Stimulated activated CD8-positive, alpha-beta memory T cell treated with anti-CD3 and anti-CD28 coated beads, Interleukin-7, amount 100 ng/mL, for 24 hours (primary cell): ENCODE measurements around the gene CACNA1D.

Source experiments
- DNase-seq: peaks from one replicate; pipeline ENCODE4 v3.0.0-alpha.2; 2020; ENCODE audit warnings: low read depth

The CACNA1D gene

DNA sequence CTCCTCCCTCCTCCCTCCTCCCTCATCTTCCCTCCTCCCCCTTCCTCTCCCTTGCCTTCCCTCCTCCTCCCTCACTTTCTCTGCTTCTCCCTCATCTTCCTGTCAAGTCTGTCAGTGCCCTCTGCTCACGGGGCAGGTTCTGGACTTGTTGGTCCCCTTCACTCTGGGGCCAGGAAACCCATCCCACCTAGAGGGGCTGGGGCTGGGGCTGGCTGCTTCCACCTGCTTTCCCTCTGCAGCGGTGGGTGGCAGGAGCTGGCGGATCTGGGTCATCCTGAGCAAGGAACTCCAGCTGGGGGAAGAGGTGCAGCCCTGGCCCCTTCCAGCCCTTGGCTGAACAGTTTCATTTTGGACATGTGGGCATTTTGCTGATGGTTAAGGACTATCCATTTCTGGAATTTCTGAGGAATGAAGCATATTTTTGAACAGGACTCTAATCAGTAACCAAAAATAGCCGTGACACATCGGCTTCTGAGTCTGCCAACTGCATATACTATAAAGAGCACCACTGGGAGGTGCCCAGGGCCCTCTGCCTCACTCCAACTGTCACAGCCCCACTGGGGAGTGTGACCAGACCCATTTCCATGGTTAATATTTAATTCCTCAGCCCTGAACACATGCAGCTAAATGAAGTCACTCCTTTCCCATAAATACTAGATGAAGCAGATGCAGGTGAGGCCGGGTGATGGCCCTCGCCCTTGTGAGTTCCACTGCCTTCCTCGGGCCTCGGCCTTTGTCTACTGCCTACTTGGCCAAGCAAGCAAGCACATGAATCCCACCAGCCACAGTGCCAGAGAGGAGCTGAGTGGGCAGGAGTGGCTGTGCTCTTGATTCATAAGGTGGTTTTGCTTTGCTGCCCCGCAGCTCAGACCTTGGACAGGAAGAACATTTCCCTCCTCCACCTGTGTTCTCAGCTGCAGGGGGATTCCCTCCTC, 312.0 kb downstream of the CACNA1D start:
- no peak for DNase-seq

DNA sequence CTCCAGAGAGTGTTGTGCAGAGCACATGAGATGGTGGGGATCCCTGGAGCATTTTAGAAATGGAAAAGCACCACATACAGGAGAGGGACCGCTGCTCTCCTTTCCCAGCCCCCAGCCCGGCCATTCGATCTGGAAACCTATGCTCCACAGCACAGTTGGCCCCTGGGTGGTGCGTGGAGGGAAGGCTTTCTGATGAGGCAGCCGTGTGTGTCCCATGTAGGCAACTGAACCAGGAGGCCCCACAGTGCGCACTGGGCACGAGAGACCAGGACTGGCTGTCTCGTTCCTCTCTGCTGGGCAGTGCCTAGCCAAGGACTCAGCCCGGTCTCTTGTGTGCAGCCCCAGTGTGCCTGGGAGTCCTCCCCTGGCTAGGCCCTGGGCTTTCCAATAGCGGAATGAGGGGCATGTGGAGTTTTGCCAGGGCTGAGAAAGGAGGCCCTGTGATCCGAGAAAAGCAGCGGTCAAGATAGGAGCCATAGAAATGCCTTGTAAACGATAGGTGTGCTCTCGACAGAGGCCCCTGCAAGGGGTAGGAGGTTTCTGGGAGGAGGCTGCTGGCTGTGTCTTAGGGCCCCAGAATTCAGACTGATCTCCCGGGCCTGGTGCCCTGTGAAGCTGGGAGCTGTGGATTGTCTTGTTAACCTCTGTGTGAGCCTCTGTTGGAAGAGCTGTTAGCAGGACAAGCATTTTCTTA, 312.9 kb downstream of the CACNA1D start:
- no peak for DNase-seq

GRCh38 chr3:53808496-53808895, 314.1 kb downstream of the CACNA1D start:
- DNase-seq: no peak

DNA sequence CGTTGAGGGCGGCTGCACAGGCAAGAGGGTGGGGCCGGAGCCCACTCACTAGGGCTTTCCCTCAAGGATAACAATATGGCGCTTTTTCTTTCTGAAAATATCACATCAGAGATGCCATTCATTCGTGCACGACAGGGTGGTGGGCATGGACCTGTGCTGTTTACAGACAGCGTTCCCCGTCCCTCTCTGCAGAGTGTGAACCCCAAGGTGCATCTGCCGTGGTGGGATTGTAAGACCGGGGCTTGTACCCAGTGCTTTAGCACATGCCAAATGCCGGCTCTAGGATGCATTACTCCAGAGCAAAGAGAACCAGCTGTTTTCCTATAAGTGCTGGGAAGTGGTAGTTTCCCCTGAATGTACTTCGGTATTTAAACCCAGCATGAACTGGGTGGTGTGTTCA, 314.9 kb downstream of the CACNA1D start:
- DNase-seq: no peak

DNA sequence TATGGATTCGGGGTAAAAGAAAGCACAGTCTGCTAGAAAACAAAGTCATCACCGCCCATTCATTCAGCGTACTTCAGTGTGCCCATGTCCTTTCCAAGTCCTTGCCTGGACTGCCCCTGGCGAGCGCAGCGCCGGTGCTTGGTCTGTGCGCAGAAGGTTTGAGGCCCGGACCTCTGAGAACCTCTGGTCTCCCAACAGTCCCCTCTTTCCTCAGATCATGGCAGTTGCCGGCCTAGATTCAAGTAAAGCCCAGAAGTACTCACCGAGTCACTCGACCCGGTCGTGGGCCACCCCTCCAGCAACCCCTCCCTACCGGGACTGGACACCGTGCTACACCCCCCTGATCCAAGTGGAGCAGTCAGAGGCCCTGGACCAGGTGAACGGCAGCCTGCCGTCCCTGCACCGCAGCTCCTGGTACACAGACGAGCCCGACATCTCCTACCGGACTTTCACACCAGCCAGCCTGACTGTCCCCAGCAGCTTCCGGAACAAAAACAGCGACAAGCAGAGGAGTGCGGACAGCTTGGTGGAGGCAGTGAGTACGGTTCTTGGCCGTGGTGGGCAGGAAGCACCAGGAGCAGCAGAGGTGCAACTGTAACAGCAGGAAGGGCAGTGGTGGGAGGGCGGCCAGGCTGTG, 315.5 kb downstream of the CACNA1D start:
- no peak for DNase-seq

GRCh38 chr3:53811143-53811927, 316.9 kb downstream of the CACNA1D start:
- no peak for DNase-seq

DNA sequence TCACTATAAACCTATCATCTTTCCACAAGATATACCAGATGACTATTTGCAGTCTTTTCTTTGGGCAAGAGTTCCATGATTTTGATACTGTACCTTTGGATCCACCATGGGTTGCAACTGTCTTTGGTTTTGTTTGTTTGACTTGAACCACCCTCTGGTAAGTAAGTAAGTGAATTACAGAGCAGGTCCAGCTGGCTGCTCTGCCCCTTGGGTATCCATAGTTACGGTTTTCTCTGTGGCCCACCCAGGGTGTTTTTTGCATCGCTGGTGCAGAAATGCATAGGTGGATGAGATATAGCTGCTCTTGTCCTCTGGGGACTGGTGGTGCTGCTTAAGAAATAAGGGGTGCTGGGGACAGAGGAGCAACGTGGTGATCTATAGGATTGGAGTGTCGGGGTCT, 318.0 kb downstream of the CACNA1D start:
- DNase-seq: no peak

- no peak for DNase-seq
These were observed 318.8 kb downstream of the CACNA1D start for GRCh38 chr3:53813229-53813628.

DNA sequence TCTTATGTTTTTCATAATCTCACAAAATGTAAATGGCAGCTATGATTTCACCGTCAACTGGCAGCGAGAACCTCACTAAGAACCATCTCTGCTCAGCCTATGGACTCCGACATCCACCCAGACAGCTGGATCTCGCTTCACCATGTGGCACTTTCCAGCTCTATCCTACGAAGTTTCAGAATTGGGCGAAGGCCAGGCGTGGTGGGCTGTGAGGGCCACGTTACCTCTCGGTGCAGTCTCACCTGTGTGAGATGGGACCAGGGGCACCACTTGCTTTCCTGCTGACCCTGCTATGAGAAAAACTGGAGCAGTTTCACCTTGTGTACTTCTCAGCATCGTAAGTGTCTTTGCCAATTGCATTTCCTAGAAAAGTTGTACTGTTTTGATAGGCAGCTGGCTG, 319.5 kb downstream of the CACNA1D start:
- DNase-seq: no peak

DNA sequence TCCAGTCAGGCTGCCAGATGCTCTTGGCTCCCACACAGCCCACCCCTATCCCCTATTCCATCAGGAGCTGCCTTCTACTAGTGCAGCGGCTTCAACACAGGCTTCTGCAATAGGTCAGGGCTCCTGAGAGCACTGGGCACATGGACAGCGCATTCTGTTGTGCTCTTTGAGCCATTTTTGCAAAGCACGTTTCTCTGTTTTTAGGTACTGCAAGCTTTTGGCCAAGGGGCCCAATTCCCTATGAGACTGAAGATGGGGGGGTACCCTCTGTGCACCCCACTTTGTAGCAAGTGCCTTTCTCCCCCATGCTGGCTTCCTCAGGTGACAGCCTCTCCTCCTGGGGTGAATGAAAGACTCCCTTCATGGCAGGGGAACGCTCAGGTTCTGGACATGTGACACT, 320.7 kb downstream of the CACNA1D start:
- no peak for DNase-seq

DNA sequence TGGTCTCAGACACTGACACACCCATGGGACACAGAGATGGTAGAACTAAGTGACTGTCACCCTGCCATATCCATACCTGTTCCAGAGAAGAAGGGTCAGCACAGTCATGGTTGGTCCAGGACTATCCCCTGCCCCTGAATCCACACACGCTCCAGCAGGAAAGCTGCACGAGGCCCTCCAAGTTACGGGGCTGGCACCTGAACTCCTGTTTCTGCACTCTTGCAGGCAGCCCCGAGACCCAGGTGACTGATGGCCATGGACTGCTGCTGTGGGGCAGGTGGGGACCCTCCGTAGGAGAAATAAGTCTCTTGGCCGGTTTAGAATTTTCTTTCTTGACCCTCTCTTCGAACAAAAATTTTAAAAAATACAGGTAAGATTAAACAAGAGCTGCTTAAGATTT, 321.2 kb downstream of the CACNA1D start:
- no peak for DNase-seq

DNA sequence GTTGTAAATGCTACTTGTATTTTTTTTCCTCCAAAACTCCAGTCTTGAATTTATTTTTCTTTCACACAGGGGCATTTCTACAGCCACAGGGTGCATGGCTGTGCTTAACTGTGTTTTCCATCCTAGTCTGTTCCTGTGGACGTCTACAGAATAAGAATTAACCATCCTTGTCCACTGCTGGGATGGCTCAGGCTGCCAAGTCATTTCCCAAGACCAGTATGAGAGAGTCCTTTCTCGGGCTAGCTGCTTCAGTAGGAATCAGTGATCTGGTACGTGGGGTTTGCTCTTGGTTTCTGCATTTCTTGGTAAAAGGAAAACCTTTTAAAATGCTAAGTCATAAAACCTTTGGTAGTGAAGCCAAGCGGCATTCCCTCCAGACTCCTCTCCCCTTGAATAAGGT, 322.0 kb downstream of the CACNA1D start:
- no peak for DNase-seq

DNA sequence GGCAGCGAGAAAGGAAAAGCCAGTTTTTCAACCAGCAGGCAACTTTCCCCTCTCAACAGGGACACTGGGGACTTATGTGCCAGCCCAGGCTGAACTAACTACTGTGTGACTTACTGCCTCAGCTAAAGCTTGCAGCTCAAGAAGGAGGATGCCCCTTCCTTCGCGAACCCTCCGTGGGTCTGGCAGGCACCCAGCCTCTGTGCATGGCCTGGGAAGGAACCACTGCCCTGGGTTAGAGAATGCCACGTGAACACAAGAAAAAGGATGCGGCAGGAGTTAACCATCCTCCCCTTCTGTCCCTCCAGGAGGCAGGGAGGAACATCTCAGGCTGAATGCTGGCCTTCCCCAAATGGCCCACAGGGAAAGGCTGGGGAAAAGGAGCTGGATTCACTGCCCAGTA, 322.8 kb downstream of the CACNA1D start:
- DNase-seq: no peak

- DNase-seq: no peak
These were observed 323.4 kb downstream of the CACNA1D start for GRCh38 chr3:53817809-53818208.

DNA sequence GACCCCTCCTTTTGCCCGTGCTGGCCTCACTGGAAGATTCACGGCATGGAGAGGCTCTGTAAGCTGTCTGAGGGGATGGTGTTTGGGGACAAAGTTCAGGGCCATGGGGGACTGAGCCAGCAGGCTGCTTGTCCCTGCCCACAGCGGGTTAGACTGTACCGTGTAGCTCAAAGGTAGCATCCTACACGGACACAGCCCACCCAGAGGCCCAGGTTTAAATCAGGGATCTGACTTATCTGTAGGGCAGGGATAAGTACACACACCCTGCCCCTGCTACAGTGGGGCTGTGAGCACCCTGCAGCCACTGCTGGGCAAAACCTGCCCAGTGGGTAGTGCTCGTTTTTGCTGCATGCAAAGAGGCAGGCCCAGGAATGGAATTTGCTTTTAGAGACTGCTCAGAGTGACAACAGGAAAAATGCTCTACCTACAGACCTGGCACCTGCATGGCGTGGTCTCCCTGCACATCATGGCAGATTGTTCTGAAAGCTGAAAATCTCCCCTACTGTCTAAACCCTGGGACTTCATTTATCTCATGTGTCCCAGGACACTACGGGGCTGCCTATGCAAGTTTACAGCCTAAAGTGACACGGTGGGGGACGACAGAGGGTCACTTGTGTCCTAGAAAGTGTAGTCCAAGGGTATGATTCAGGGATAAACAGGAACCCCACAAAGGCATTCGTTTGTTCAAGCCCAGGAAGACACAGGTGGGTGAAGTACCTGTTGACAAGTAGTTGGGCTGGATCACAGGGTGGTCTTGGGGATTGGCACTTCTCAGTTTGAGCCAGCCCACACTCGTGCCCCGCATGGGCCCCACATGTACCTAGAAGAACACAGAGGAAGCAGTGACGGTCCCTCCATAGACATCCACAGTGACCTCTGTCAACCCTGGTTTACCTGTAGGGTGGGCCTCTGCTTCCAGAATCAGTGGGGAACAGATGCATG, 324.1 kb downstream of the CACNA1D start:
- DNase-seq: no peak

- no peak for DNase-seq
These were observed 324.9 kb downstream of the CACNA1D start for GRCh38 chr3:53819163-53819868.

DNA sequence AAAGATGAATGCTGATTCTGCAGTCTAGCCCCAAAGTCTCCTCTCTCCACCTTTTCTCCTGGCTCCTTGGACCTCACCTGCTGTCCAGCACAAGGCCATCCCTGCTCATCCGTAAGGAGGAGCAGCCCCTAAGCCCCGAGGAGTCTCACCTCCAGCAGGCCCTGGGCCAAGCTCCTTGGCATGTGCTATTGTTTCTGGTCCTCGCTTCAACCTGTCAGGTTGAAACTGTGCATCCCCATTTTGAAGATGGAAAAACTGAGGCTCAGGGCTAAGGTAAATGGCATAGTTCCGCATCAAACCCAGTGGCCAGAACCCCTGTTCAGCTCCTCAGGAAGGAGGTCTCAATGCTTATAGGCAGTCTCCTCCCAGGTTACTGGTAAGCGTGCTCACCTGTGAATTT, 325.7 kb downstream of the CACNA1D start:
- no peak for DNase-seq

GRCh38 chr3:53820756-53821580, 326.6 kb downstream of the CACNA1D start:
- no peak for DNase-seq

DNA sequence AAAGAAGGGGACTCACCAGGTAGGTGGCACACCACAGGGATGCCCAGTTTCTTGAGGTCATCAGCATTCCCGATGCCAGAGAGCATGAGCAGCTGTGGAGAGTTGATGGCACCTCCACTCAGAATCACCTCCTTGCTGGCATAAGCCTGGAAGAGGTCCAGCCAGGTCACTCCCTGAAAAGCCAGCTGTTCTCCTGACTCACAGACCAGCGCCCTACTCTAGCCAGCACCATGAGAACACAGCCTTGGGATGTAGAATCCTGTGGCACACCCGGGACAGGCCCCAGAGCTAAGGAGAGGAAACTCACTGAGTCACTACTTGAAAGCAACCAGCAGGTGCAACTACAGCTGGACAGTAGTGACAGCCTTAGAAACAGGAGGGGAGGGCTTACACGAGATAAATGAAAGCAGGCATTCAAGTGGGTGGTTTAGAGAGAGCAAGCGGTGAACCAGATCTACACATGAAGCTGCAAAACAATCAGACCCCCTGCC, 327.3 kb downstream of the CACNA1D start:
- DNase-seq: no peak
